GM19372 (cell line): Measurements from ENCODE around the gene LXN.
"Not testable (repeated sequence)": the region's sequence is repeated elsewhere in the genome, so short reads cannot be mapped to it uniquely, and the experiment has no call there.

Source experiments
- ATAC-seq: cut with Tn5 transposase; IDR thresholded peaks from one replicate; pipeline ENCODE4 v1.9.1; 2021; ENCODE audit warnings: mild to moderate bottlenecking, low read depth, moderate library complexity; ENCODE audit not compliant: unreplicated experiment

LXN gene, protein sequence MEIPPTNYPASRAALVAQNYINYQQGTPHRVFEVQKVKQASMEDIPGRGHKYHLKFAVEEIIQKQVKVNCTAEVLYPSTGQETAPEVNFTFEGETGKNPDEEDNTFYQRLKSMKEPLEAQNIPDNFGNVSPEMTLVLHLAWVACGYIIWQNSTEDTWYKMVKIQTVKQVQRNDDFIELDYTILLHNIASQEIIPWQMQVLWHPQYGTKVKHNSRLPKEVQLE

DNA sequence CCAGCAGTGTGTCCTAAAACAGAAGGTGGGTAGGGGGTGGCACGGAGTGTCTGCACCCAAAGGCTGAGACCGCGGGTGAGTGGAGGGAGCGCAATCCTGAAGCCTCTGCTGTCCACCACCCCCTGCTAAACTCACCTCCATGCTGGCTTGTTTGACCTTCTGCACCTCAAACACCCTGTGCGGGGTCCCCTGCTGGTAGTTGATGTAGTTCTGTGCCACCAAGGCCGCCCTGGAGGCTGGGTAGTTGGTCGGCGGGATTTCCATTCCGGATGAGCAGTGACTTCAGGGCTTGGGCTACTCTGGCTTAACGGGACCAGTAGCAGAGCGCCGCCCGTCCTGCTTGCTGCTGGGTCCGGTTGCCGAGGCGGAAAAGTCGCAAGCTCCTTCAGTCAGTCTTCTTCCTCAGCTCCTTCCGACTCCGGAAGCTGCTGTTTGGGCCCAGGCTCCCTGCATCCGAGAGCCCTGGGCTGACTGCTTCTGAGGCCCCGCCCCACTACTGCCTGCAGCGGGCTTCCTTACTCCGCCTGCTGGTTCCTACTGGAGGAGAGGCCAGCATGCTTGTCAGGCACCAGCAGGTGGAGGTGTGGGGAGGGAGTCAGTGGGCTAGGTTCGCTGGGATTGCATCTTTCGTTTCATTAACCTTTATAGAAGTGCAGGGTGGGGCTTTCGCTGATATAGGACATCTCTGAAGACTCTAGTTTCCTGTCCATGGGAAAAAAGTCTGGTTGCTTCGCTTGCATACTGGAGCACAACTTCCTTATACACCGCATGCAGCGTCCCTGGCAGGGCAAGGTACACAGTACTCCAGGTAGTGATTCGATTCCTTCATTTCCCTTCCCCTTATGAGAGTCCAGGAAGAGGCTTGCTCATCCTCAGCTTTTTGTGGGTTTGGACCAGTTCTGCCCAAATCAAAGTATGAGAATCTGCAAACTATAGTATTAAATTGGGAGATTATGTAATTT lies at the start of gene LXN:
Gene LXN, minus strand, starts transcription at position 434 of the 962 bp plus-strand sequence. Its CDS starts 170 bp downstream, at position 264.
- peak; percentile 99 for ATAC-seq

DNA sequence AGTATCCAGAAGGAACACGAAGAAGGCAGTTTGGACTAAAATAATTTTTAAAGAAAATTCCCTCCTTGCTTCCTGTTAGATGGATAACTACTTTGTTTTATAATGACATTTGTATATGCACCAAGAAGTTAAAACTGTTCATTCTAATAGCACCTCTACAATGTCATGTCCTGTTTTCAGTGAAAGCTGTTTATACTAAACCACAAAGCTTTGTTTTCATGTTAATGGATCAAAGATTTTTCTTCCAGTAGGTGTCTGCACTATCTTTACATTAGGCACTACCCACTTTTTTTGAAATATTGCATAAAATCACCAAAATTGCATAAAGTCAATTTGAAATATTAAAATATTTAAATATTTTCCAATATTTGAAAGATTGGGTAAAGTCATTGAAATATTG lies 49.7 kb upstream of the LXN start:
- no peak for ATAC-seq

DNA sequence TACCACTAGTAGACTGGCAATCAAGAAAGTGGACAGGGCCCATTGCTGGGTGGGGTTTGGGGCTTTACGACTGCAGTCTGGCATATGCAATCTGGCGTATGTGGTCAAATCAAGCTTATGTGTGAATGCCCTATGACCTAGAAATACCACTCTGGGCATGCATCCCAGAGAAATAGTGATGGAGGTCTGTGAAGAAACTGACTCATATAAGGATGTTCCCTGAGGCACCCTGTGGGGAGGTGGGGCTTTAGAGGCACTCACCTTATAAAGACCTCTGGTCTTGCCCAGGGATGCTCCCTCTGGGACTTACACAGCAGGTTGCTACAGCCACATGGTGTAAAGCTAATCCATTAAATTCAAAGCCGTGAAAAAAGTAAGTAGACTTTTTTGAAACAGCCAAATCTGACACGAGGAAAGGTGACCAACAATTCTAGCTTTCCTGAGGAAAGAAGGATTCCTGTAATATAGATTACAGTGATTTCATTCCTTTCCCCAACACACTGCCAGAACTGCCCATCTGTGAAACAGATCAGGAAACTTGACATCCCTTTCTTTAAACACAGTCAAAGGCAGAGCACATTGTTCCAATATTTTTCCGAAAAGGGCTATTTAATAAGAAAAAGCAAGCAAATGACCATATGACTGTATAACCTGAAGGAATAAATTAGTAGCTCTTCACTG lies 46.2 kb upstream of the LXN start:
- ATAC-seq = no peak

DNA sequence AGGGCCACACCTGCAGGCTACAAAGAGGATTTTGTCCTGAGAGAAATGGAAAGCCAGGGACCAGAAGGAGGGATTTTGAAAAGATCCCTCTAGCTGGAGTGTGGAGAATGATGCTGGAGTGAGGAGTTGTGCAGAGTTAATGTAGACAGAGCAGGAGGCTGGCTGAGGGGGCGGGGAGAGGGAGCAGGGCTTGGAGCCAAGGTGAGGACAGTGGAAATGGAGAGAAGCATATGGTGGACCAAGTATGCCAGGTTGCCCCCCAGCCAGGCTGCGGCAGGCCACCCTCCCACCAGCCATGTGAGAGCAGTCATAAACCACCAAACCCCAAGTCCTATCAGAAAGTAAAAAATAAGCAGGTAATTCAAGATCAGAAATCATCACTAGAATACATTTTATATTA lies 45.1 kb upstream of the LXN start:
- ATAC-seq = no peak

DNA sequence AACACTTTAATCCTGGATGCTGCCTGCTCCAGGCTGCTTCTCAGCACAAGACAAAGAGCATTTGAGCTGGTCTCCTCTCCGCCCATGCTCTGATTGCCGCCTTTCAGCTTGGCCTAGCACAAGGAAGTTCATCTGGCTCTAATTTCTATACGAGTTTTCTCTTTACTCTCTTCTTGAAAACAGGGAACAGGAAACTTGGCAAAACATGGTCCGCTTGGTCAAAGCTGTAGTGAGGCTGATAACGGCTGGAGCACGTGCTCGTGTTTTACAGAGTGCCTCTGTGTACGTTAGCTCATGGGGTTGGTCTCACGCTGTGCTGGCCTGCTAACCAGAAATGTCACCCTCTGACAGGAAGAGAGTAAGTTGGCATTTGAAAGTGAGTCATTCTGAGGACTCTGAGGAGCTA lies 40.6 kb upstream of the LXN start:
- no peak for ATAC-seq

DNA sequence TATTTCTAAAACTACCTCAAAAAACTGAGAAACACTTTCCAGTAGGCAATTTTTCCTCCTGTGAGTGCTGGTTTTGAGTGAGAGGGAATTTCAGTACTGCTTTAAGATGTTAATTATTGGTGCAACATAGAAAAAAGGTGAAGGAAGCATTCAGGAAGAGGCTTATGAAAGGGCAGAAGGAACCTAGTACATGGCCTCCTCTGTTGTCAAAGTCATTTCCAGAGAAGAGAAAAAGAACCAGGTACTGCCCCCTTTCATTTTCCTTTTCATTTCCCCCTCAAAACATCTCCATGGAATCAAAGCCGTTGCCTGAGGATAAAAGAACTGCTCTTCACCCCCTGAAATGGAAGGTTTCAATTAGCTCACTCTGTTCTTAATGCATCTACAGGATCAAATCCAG lies 40.0 kb upstream of the LXN start:
- ATAC-seq = no peak

DNA sequence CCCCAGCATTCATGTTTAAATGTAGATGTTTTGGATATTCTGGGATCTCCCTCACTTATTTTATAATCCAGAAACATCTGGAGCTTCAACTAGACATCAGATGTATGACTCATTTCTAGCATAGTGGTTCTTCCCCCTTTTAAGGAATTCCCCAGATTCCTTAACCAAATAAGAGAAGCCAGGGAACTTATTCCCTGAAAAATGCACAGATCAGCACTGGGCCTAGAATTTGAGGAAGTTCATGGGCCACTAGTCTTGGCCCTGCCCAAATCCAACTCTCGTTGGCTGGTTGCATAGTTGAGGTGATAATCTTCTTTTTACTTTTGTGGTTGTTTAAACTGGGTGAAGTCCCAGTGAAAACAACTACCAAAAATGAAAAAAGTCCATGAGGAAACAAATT lies 39.4 kb upstream of the LXN start:
- ATAC-seq = no peak

DNA sequence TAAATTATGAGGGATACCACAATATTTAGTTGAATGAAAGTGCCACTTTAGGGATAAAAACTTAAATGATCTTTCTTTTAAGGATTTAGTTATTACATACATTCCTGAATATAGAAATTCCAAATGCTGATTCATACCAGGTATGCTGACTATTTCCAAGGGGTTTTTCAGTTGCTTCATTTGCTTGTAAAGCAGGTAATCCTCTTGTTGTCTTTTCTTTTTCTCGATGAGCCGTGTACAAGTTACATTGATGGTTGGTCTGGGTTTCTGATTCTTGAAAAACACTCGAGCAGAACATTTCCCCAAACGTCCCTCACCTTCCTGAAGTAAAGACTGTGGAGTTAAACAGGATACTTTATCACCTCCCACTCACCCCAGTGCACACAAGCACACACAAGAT lies 38.2 kb upstream of the LXN start:
- ATAC-seq = no peak

DNA sequence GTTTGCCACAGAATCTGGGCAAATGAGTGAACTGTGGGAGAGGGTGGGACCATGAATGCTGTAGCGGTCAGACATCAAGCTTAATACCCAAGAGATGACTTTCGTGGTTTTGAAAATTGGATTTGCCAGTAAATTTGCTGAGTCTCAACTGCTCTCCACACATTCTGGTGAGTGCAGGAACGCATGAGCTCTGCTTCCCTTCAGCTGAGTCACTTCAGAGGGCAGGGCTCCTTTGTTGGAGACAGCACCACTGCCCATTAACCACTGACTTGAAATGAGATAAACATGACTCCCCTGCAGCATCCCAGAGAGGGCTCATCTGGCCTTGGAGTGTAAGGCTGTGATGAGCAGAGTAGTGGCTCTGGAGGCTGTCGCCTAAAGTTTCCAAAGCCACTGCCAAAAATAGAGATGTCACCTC lies 37.2 kb upstream of the LXN start:
- ATAC-seq = no peak

DNA sequence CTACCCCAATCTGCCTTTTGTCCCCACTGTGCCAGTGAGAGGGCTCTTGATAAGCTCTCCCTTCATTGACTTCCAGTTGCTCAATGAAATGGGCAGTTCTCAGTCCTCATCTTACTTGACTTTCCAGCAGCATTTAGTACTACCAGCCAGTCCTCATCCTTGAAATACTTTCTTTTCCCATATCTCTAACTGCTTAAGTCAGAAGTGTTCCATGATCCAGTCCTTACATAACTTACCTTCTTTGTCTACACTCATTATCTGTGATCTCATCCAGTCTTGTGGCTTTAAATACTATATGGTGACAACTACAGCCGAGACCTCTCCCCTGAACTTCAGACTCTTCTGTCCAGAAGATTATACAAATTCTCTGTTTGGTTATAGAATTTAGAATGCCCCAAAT lies 31.1 kb upstream of the LXN start:
- ATAC-seq = no peak

DNA sequence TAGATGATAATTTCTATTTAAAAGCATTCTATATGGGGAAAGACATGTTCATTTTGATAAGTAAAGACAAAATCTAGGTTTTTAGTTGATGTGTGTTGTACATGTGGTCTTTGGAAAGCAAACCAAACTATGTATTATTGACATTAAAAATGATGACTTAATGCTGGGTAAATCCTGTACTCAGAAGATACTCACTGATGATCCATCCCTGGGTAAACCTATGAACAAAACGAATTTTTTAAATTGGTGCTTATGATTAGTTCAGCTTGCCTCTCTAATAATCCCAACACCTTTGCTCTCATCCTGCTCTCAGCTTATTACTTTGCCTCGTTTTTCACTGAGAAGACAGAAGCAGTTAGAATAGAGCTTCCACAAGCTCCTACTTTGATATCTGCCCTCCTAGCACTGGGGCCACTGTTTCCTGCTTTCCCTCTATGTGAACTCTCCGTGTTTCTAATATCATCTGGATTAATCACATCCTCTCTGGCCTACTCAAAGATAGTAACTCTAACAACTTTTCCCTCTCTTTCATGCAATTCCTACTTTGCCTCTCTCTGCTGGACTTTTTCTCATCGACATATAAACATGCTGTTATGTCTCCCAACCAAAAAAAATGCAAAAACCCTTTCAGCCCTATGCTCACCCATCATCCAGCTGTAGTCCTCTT lies 30.5 kb upstream of the LXN start:
- ATAC-seq = no peak

DNA sequence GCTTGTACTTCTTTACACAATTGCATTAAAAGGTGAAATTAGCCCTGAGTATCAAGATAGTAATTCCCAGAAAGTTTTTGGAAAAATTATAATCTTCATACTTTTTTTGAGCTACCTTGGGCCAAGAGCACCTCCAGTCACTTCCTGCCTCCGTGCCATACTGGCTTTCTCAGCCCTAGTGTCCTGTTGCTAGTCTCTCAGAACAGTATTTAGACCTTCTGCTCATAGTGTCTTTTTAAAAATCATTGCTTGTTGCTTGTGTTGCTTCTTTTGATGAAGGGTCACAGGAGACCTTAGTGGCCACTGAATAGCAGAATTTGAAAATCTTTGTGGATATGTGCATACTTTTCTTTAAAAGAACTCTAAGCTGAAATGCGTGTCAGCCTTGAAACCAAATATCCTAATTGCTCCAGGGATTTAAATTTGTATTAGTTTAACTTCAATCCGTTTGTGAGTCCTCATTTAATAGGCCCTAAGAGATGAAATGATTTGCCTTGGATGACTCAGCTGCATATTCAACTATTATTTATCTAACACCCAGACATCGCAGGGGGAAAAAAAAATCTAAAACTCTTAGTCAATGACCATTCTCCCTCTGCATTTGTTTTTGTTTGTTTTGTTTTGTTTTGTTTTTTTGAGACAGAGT lies 29.1 kb upstream of the LXN start:
- no peak for ATAC-seq

DNA sequence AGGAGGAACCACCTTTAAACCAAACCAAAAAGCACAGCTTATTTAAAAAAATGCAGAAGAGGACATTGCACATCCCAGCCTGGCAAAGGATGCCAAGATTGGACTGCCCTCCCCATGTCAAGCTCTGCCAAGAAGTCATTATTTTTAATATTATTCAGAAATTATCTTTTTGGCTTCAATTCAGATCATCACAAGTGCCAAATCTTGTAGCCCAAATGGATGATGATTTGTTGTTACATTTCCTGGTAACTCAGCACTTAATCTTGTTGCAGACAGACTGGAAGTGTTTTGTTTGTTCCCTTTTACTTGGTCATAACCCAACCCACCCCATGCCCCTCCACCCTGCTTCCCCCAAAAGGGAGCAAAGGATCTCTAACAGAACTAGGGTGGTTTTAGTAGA lies 28.1 kb upstream of the LXN start:
- no peak for ATAC-seq

DNA sequence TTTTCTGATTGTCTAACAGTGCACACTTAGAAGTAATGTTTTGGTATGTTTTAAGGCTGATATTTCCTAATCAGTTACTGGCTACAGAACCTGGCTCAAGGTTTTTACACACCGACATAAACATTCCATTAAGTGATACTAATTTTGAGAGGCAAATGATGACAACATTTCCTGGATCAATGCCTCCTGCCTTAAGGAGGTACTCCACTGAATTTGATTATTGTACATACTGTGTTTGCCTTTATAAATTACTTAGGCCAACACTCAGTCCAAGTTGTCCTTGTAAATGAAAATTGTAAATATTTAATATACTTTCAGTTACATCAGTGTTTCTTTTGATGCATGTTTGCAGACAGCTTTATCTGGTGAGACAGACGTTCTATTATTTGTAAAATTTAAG lies 24.2 kb upstream of the LXN start:
- ATAC-seq = no peak

DNA sequence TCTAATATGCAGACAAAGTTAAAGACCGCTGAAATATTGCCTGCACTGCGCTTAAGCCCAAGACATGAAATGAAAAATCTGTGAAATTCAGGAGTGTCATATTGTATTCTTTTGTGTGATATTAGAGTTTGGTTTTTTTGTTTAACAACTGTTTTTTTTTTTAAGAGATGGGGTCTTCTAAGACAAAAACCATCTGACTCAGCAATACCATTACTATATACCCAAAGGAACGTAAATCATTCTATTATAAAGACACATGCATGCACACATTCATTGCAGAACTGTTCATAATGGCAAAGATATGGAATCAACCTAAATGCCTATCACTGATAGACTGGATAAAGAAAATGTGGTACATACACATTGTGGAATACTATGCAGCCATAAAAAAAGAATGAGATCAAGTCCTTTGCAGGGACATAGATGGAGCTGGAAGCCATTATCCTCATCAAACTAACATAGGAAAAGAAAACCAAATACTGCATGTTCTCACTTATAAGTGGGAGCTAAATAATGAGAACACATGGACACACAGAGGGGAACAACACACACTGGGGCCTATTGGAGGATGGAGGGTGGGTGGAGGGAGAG lies 21.5 kb upstream of the LXN start:
- not testable (repeated sequence) for ATAC-seq

DNA sequence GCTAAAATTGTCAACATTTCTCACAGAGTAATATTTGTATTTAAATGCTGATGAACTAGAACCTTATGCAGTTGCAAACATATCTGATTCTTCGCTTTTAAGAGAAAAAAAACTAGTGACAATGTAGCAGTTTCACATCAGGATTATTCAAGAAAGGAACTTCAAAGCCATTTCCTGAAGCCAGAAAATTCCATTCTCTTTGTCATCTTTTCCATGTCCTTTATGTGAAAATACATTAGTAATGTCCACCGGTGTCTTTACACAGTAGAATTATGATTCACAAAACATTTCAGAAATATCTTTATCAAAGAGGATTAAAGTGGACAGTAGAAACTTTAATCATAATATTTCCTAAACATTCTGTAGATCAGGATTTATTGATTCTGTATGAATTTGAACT lies 12.7 kb upstream of the LXN start:
- ATAC-seq = no peak

DNA sequence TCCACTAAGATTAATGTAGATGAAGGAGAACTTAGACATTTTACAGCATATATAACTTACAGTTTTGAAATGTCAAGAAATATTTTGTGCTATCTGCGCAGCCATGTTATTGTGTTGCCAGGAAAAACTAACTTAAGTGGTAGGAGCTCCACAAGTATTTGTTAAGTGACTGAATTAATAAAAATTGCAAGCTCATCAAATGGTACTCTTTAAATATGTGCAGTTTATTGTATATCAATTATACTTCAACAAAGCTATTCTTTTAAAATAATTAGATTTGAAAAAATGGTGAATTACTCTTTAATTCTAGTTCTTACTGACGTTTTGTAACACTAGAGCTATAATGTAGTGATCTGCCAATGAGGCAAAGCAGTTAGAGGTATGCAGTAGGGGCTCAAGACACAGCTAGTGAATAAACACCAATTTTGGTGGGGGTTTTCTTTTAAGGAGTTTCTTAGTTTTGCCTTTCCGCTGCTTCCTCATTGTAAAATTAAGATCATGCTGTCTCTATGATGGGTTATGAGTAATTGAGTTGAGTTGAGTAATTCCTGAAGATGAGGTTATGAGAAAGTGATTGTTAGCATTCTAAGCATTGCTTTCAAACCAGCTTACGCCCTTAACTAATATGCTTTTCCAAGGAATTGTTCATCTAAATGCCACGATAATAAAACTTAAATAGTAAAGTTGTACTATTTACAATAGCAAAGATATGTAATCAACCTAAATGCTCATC lies 10.9 kb upstream of the LXN start:
- no peak for ATAC-seq

DNA sequence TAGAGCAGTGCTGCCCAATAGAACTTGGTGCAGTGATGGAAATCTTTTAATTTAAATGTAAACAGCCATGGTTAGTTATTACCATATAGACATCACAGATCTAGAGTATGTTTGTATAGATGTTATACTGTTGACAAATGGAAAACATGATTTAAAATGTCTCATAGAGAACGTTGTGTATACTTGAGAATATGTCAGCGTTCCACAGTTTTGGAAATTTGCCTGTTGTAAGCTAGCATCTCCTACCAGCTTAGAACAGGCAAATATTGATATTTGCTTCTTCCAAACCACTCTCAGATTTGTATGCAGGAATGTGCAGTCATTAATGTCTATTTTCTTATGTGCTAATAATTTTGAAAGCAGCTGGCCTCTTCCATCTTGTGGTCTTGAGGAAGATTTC lies 8.4 kb upstream of the LXN start:
- no peak for ATAC-seq

DNA sequence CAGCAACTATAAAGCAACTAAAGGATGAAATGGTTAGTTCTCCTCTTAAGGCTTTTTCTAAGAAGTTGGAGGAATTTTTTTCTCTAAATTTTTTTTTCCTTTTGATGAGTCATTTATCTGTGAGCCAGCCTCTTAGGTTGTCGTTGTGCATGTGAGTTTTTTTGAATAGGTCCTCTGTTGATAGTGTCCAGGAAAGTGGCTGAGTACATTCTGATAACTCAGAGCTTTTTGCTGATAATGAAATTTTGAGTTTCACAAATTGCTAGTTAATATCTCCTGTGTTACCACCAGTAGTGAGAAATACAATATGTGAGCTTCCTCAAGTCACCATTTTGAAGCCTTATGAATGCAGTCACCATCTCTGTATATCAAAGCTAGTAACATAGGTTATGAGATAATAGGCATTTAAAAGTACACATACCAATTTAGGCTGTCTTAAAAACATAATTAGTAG lies 7.1 kb upstream of the LXN start:
- ATAC-seq = no peak
